Hematopoietic multipotent progenitor cell treated with erythropoietin and hydrocortisone succinate and interleukin-3 and kit ligand, for 15 days (in vitro differentiated cells): ENCODE results near the gene FOXD4.
"Not testable (repeated sequence)": the region's sequence is repeated elsewhere in the genome, so short reads cannot be mapped to it uniquely, and the experiment has no call there.

ENCODE experiments used
- DNase-seq: peaks from one replicate; pipeline ENCODE4 v3.0.0-alpha.2; 2015; ENCODE audit warnings: low spot score

Gene FOXD4

GRCh38 chr9:117995-118467, at the start of gene FOXD4:
Gene FOXD4 (minus strand): TSS chr9:118417. CDS start chr9:118119, 298 bp downstream.
- DNase-seq = not testable (repeated sequence)

- not testable (repeated sequence) for DNase-seq
Measured at GRCh38 chr9:159871-160270, 41.7 kb upstream of the FOXD4 start.

- not testable (repeated sequence) for DNase-seq
Measured at GRCh38 chr9:151173-151572, 33.0 kb upstream of the FOXD4 start.

- DNase-seq = not testable (repeated sequence)
Measured at GRCh38 chr9:139880-140279, 21.7 kb upstream of the FOXD4 start.

GRCh38 chr9:117144-117994, 848 bp downstream of the FOXD4 start:
- not testable (repeated sequence) for DNase-seq

GRCh38 chr9:116239-117077, 1.8 kb downstream of the FOXD4 start:
- DNase-seq = peak; percentile 69

- DNase-seq = peak; percentile 5
Measured at GRCh38 chr9:115118-115451, 3.1 kb downstream of the FOXD4 start.

GRCh38 chr9:114267-115117, 3.7 kb downstream of the FOXD4 start:
- DNase-seq = peak; percentile 14

- peak; percentile 2 for DNase-seq
Measured at GRCh38 chr9:113468-114266, 4.5 kb downstream of the FOXD4 start.

- DNase-seq = peak; percentile 3
Measured at GRCh38 chr9:112589-113467, 5.4 kb downstream of the FOXD4 start.

- DNase-seq = not testable (repeated sequence)
Measured at GRCh38 chr9:110672-111071, 7.5 kb downstream of the FOXD4 start.

- not testable (repeated sequence) for DNase-seq
Measured at GRCh38 chr9:109540-109939, 8.7 kb downstream of the FOXD4 start.

GRCh38 chr9:108742-109495, 9.3 kb downstream of the FOXD4 start:
- not testable (repeated sequence) for DNase-seq

GRCh38 chr9:105991-106390, 12.2 kb downstream of the FOXD4 start:
- not testable (repeated sequence) for DNase-seq

GRCh38 chr9:100430-100829, 17.8 kb downstream of the FOXD4 start:
- not testable (repeated sequence) for DNase-seq

GRCh38 chr9:99867-100266, 18.4 kb downstream of the FOXD4 start:
- not testable (repeated sequence) for DNase-seq

- not testable (repeated sequence) for DNase-seq
Measured at GRCh38 chr9:98775-99174, 19.4 kb downstream of the FOXD4 start.

- DNase-seq = peak; percentile 12
Measured at GRCh38 chr9:94992-95391, 23.2 kb downstream of the FOXD4 start.

- peak; percentile 26 for DNase-seq
Measured at GRCh38 chr9:94323-94722, 23.9 kb downstream of the FOXD4 start.
